PC-3 (cell line): ENCODE results near the gene PRICKLE3.

Experiments
- EZH2 ChIP-seq: fragments of 300-600 bp; sonication (generic); IDR thresholded peaks from one replicate; pipeline ENCODE4 v1.6.1; 2017; ENCODE audit warnings: antibody characterized with exemption, mild to moderate bottlenecking, low read length; ENCODE audit not compliant: unreplicated experiment
- EZH2phosphoT487 ChIP-seq: fragments of 300-600 bp; sonication (generic); IDR thresholded peaks from 2 replicates; pipeline ENCODE4 v1.6.1; 2018; ENCODE audit warnings: mild to moderate bottlenecking, antibody characterized with exemption, low read length, borderline replicate concordance
- TF ChIP-seq, protein P1 (sequence below): fragments of 300-600 bp; sonication (generic); conservative IDR thresholded peaks from 2 replicates; pipeline ENCODE4 v1.5.1; 2017; ENCODE audit warnings: antibody characterized with exemption, low read depth, mild to moderate bottlenecking, low read length

DNA sequence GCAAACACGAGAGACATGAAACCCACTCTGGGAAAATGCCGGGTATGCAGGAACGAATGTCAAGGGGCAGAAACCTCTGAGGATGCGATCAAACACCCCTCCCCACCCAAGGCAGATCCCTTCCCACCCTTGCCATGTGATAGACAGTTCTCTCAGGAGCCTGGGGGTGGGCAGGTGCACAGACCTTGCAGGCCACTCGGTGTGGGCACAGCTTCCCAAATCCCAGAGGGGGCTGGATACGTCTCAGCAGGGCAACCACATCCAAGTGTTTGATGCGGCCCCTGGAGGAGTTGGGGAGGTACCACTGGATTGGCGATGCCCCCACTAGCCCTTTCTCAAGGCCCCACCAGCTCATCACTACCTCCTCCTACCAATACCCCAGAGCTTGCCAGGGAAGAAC, 24.2 kb upstream of the PRICKLE3 start:
- TF ChIP-seq EZH2phosphoT487 (no peak), EZH2 (no peak)
- TF ChIP-seq, protein P1, sequence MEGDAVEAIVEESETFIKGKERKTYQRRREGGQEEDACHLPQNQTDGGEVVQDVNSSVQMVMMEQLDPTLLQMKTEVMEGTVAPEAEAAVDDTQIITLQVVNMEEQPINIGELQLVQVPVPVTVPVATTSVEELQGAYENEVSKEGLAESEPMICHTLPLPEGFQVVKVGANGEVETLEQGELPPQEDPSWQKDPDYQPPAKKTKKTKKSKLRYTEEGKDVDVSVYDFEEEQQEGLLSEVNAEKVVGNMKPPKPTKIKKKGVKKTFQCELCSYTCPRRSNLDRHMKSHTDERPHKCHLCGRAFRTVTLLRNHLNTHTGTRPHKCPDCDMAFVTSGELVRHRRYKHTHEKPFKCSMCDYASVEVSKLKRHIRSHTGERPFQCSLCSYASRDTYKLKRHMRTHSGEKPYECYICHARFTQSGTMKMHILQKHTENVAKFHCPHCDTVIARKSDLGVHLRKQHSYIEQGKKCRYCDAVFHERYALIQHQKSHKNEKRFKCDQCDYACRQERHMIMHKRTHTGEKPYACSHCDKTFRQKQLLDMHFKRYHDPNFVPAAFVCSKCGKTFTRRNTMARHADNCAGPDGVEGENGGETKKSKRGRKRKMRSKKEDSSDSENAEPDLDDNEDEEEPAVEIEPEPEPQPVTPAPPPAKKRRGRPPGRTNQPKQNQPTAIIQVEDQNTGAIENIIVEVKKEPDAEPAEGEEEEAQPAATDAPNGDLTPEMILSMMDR, result no peak
